Epidermal melanocyte (primary cell): ENCODE measurements around the gene OTULIN.

Source experiments
- DNase-seq: peaks from one replicate; pipeline ENCODE4 v3.0.0; 2011; ENCODE audit warnings: low spot score; ENCODE audit not compliant: insufficient read length

Gene OTULIN

DNA sequence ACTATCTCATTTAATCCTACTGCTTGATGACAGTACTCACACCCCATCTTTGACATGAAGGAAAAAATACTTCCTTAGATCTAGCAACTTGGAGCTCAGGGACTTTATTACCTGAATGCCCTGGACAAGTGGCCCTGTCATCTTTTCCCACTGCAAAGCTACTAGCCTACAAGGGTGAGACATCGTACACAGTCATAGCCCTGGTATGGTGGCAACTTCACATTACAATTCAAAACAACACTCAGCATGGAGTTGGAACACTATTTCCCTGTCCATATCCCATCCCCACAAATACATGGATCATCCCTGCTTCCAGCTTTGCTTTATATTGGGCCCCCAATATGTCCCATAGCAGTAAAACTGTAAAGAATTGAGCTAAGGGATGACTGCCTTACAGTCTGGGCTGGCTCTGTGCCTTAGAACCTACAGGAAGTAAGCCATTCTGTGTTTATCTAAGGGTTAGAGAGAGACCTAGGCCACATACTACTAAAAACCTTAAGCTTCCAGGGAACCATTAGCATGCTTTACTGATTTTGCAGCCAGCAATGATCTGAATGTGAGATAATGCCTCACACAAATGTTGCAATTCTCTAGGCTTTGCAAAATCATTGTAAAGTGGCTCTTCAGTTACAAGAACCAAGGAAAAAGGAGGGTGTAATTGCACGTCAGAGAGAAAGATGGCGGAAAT, 55.9 kb downstream of the OTULIN start:
- DNase-seq: no peak

DNA sequence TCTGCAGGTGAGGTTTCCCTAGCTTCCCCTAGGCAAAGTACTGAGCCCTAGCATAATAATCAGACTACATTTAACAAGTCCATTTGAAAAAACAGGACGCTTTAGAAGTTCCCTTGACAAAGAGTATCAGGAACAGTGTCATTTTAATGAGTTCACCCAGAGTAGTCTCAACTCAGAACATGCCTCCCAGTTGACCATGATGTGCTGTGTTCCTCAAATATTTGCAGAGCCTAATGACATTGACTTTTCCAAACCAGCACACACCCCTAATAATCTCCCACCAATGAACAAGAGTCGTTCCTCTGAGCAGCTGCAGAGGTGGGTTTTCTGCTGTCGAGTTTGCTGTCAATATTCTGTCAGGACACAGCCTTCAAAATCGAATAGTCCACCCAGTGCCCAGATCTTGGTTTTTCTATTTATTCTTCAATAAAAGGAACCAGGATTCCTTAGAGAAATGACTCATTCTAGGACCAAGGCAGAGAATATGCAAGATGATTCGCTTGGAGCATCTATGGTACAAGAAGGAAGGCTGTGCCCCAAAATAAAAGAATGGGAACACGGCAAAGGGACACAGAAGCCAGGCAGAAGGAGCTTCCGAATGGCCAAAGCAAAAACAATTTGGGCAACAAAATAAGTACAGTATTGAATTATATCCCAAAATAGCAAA, 57.6 kb downstream of the OTULIN start:
- no peak for DNase-seq

GRCh38 chr5:14722923-14723322, 58.4 kb downstream of the OTULIN start:
- no peak for DNase-seq

DNA sequence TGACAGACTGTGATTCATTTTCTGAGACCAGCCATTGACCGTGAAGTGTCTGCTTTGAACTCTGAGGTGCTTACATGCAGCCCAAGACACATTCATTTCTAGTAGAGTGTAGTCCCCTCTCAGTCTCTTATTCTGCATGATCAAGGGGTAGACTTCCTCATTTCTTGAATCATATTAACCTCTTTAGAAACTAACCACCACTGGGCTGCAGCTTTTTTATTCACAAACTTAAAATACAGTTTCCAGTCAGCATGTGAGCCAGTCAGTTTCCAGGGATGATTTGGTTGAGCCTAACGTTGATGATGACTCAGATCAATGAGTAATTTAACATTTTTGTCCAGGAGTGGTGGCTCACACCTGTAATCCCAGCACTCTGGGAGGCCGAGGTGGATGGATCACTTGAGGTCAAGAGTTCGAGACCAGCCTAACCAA, 59.2 kb downstream of the OTULIN start:
- no peak for DNase-seq

GRCh38 chr5:14724633-14725032, 60.1 kb downstream of the OTULIN start:
- no peak for DNase-seq

- DNase-seq: no peak
Measured at GRCh38 chr5:14726066-14726838, 61.7 kb downstream of the OTULIN start.

DNA sequence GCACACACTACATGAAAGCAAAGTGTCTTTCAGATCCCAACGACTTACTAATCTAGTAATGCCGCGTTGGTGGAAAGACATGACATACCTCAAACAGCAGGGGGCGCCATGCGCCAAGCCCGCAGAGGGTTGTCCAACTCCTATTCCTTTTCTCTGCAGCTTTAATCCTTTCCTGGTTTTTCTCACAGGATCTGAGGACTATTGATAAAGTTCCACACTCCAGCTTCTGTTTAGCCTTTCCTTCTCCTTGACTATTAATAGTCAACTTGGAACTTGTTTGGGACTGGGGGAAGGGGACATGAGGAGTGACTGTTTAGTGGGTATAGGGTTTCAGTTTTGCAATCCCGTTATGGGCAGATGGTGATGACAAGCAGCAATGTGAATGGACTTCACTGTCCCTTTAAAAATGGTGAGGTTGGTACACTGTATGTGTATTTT, 62.9 kb downstream of the OTULIN start:
- peak; percentile 78 for DNase-seq

- DNase-seq: no peak
Measured at GRCh38 chr5:14727928-14728458, 63.5 kb downstream of the OTULIN start.

DNA sequence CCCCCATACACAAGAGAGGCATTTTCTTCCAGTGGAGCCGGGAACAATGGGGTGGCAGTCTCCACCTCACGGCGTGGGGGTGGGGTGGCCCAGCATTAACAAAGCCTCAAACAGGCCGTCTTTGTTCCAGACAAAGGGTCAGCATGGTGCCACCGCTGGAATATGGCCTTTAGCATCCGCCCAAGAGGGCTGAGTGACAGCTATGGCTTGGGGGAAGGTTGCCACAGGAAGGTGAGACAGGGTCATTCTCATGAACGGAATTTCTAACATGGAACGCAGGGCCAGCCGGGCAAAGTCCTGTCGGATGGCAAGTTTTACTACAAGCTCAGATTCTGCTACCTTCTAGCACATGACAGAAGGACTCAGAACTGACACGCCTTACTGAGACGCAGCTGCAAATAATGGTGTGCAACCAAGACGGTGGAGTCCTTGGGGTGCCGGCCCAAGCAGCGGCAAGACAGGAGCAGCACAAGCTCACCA, 64.0 kb downstream of the OTULIN start:
- no peak for DNase-seq

DNA sequence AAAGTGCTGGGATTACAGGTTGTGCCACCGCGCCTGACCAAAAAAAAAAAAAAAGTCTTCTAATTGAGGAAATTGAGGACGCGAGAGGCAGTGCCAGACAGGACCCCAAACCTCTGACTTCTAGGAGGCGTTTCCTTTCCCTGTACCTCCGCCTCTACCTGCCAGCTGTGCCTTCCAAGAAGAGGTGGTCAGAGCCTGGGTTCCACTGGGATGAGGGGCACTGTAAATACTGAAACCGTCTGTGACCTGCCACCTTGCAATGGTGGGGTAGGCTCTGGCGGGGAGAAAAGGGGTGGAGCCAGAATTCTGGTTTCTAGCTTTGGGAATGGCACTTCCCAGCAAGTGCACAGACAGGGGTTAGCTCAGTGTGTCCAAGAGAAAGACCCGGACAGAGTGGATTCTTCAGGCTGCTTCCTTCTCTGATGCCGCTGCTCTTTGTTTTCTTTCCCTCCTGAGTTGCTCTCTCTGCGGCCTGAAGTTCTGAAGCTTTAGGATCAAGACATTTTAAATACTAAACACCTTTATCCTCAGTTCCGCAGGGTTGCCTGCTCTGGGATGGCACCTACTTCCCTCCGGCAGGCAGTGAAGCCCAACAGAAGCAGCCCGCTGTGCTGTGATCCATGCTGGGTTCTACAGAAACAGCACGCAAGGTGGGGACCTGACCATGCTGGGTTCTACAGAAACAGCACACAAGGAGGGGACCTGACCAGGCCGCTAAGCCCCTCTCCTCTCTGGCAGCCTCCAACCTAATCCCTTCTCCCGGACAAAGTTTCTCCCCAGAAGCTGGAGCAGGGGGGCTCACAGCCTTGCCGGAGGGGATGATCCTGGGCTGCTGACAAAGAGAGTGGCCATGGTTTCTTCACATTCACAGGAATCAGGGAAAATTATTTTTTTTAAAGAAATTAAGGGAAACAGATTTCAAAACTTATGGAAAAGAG, 65.2 kb downstream of the OTULIN start:
- DNase-seq: no peak

GRCh38 chr5:14730466-14730865, 65.9 kb downstream of the OTULIN start:
- no peak for DNase-seq

GRCh38 chr5:14730881-14731280, 66.4 kb downstream of the OTULIN start:
- DNase-seq: no peak

DNA sequence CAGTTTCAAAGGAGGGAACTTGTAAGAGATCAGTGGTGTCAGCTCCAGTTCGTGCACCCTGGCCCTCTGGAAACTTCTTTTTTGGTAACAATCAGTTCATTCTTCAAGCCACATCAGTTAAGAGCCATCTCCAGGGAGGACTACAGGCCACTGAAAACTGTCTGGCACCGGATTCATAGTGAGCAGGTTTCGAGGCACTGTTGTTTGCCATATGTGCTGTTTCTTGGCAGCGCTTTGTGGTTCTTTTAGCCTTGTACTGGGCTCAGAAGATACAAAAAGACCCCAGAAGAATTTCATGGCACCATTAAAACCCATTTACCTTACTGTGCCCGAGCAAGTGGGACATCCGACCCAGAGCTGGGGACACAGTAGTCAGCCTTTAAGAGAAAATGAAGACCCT, 68.5 kb downstream of the OTULIN start:
- no peak for DNase-seq

- no peak for DNase-seq
Measured at GRCh38 chr5:14733661-14734060, 69.1 kb downstream of the OTULIN start.

- DNase-seq: no peak
Measured at GRCh38 chr5:14734396-14734795, 69.9 kb downstream of the OTULIN start.

DNA sequence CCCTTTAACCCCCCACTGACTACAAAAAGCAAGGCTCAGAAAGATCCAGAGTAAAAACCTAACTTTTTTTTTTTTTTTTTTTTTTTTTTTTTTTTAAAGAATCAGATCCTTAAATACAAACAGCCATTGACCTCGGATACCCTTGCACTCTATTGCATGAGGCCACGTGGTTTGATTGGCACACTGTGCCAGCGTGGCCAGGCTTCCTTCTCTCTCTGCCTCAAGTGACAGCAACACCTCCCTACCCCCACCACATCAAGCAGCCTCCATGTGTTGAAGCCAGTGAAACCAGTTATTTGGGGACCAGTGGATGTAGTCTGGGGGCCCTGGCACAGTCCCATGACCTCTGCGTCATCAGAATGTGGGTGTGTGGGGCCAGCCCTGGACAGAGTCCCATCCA, 71.4 kb downstream of the OTULIN start:
- DNase-seq: no peak

- no peak for DNase-seq
Measured at GRCh38 chr5:14737291-14737690, 72.8 kb downstream of the OTULIN start.

DNA sequence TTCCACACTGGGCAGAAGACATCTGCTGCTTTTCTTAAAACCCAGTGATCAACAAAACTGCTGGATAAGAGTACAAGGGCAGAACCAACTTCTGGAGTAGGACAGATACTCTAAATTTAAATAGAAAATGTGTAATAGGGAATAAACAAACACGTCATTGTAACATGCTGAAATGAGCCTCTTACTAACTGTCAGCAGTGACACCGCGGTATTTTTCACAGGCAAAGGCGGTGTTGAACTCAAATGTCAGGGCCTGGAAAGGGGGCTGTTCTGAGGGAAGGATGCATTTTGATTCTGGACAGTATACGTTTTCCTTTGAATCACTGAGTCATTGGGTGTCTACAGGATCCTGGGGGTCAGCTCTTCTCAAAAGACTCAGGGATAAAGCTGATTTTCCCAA, 73.5 kb downstream of the OTULIN start:
- DNase-seq: no peak

- DNase-seq: no peak
Measured at GRCh38 chr5:14739538-14739937, 75.0 kb downstream of the OTULIN start.

- DNase-seq: no peak
Measured at GRCh38 chr5:14739981-14740380, 75.5 kb downstream of the OTULIN start.

GRCh38 chr5:14741131-14741530, 76.6 kb downstream of the OTULIN start:
- DNase-seq: no peak
